Measurements from ENCODE around the gene NT5C1A.

The NT5C1A gene

GRCh38 chr1:39628807-39629350 is 43.0 kb downstream of the NT5C1A start:
- no peak for DNase-seq (ENCODE audit: extremely low read depth, low read depth)
- TF ChIP-seq, protein P1, sequence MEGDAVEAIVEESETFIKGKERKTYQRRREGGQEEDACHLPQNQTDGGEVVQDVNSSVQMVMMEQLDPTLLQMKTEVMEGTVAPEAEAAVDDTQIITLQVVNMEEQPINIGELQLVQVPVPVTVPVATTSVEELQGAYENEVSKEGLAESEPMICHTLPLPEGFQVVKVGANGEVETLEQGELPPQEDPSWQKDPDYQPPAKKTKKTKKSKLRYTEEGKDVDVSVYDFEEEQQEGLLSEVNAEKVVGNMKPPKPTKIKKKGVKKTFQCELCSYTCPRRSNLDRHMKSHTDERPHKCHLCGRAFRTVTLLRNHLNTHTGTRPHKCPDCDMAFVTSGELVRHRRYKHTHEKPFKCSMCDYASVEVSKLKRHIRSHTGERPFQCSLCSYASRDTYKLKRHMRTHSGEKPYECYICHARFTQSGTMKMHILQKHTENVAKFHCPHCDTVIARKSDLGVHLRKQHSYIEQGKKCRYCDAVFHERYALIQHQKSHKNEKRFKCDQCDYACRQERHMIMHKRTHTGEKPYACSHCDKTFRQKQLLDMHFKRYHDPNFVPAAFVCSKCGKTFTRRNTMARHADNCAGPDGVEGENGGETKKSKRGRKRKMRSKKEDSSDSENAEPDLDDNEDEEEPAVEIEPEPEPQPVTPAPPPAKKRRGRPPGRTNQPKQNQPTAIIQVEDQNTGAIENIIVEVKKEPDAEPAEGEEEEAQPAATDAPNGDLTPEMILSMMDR (IDR thresholded peaks at IDR 0.05; ENCODE audit: low read depth, low read length, missing control alignments) = no peak
- H3K4me3 ChIP-seq (replicated peaks; ENCODE audit: low read depth, low read length) = no peak overlapping the region

GRCh38 chr1:39626646-39627045 is 45.3 kb downstream of the NT5C1A start:
- TF ChIP-seq, protein P1 (IDR thresholded peaks at IDR 0.05; ENCODE audit: low read depth, low read length, missing control alignments) = no peak
- no peak for DNase-seq (ENCODE audit: extremely low read depth, low read depth)
- H3K4me3 ChIP-seq (replicated peaks; ENCODE audit: low read depth, low read length) = no peak overlapping the region

DNA sequence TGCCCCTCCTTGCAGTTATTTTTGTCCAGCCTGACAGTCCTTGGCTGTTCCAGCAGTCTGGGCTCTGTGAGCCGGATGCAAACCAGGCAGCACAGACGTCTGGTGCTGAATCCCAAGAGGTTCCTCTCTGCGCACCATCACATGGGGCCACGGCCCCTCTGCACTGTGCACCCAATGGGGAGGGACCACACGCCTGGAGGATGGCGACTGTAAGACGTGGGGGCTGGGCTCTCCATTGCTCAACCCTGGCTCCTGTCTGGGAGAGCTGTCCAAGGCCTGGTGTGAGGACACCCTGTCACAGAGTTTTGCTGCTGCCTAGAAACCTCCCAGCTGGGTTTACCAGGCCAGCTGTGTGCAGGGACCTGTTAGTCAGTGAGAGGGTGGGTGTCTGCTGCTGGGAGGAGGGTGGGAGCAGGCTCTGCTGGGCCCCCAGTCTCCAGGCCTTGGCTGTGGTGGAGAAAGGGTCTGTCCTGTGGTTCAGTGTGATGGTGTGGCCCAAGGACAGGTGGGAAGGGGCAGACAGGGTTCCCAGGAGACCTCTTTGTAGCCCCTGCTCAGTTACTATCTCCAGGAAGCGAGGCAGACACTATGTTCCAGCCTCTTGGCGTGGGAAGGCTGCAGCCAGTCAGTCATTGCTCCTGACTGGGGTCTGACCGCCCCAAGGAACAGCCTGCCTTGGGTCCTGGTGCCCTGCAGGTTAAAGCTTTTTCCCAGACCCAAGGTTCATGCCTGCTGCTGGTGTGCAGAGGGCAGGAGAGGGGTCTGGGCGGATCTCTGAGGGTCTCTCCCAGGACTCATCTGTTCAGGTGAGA is 46.2 kb downstream of the NT5C1A start:
- no peak overlapping the region for H3K4me3 ChIP-seq (replicated peaks; ENCODE audit: low read depth, low read length)
- DNase-seq (ENCODE audit: extremely low read depth, low read depth) = no peak
- TF ChIP-seq, protein P1 (IDR thresholded peaks at IDR 0.05; ENCODE audit: low read depth, low read length, missing control alignments) = no peak

DNA sequence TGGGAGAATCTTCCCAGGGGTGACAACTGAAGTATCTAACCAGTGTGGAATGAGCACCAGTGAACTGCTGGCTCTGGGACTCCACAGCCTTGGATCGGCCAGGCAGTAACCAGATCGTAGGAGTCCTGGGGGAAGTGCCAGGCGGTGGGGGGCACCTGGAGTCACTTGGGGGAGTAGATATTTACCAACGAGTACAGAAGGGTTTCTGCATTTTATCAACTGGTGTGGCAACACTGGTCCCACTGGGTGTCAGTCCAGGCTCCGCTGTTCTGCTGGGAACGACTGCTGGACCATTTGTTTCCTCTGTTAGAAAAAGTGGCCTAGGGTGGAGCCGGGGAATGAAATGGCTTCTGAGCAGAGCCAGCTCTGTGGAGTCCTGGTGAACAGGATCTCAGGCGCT is 46.9 kb downstream of the NT5C1A start:
- TF ChIP-seq, protein P1 (IDR thresholded peaks at IDR 0.05; ENCODE audit: low read depth, low read length, missing control alignments) = no peak
- no peak overlapping the region for H3K4me3 ChIP-seq (replicated peaks; ENCODE audit: low read depth, low read length)
- DNase-seq (ENCODE audit: extremely low read depth, low read depth) = no peak

GRCh38 chr1:39623053-39623452 is 48.9 kb downstream of the NT5C1A start:
- no peak overlapping the region for H3K4me3 ChIP-seq (replicated peaks; ENCODE audit: low read depth, low read length)
- TF ChIP-seq, protein P1 (IDR thresholded peaks at IDR 0.05; ENCODE audit: low read depth, low read length, missing control alignments) = no peak
- no peak for DNase-seq (ENCODE audit: extremely low read depth, low read depth)

- TF ChIP-seq, protein P1 (IDR thresholded peaks at IDR 0.05; ENCODE audit: low read depth, low read length, missing control alignments) = no peak
Measured at GRCh38 chr1:39622427-39622826, 49.5 kb downstream of the NT5C1A start.

More at GRCh38 chr1:39622427-39622826, 49.5 kb downstream of the NT5C1A start:
- no peak for DNase-seq (ENCODE audit: extremely low read depth, low read depth)
- H3K4me3 ChIP-seq (replicated peaks; ENCODE audit: low read depth, low read length) = no peak overlapping the region

All from HFF-Myc (cell line).